Glomerular visceral epithelial cell (primary cell): Measurements from ENCODE around the gene GRIK3.
A peak's percentile ranks its signal among the peaks of the same experiment; 100 is the strongest.
"Not testable (repeated sequence)": the region's sequence is repeated elsewhere in the genome, so short reads cannot be mapped to it uniquely, and the experiment has no call there.

ENCODE experiments used
- DNase-seq: peaks from one replicate; pipeline ENCODE4 v3.0.0-alpha.2; 2016; ENCODE audit errors: extremely low spot score

Gene GRIK3

GRCh38 chr1:36941316-36941978 is 92.9 kb downstream of the GRIK3 start:
- DNase-seq: no peak

- no peak for DNase-seq
Observed at GRCh38 chr1:36938819-36939218, 95.5 kb downstream of the GRIK3 start.

GRCh38 chr1:36937371-36937770 is 96.9 kb downstream of the GRIK3 start:
- DNase-seq: no peak

- DNase-seq: no peak
Observed at GRCh38 chr1:36934061-36934460, 100.3 kb downstream of the GRIK3 start.

GRCh38 chr1:36927826-36928225 is 106.5 kb downstream of the GRIK3 start:
- no peak for DNase-seq

- no peak for DNase-seq
Observed at GRCh38 chr1:36925251-36925650, 109.1 kb downstream of the GRIK3 start.

- DNase-seq: peak; percentile 21
Observed at GRCh38 chr1:36924282-36924811, 110.0 kb downstream of the GRIK3 start.

- DNase-seq: no peak
Observed at GRCh38 chr1:36922593-36923426, 111.5 kb downstream of the GRIK3 start.

GRCh38 chr1:36922071-36922470 is 112.2 kb downstream of the GRIK3 start:
- no peak for DNase-seq

GRCh38 chr1:36920801-36921405 is 113.4 kb downstream of the GRIK3 start:
- DNase-seq: no peak

GRCh38 chr1:36920371-36920770 is 113.9 kb downstream of the GRIK3 start:
- no peak for DNase-seq

GRCh38 chr1:36919491-36920145 is 114.7 kb downstream of the GRIK3 start:
- no peak for DNase-seq

GRCh38 chr1:36918604-36919003 is 115.7 kb downstream of the GRIK3 start:
- DNase-seq: no peak

GRCh38 chr1:36916542-36916941 is 117.8 kb downstream of the GRIK3 start:
- not testable (repeated sequence) for DNase-seq

- DNase-seq: no peak
Observed at GRCh38 chr1:36913484-36914060, 120.7 kb downstream of the GRIK3 start.

GRCh38 chr1:36913016-36913415 is 121.3 kb downstream of the GRIK3 start:
- DNase-seq: no peak

- no peak for DNase-seq
Observed at GRCh38 chr1:36912365-36912865, 121.9 kb downstream of the GRIK3 start.

- DNase-seq: no peak
Observed at GRCh38 chr1:36911561-36912364, 122.6 kb downstream of the GRIK3 start.

- no peak for DNase-seq
Observed at GRCh38 chr1:36910886-36911540, 123.3 kb downstream of the GRIK3 start.
